GM12878 (cell line): ENCODE data around the gene CHCHD3. TPM values are rescaled to one million over a fixed set of nuclear protein-coding genes. Genes with fewer than 3 reads are reported as not detected.

Source experiments
- ATAC-seq: fragments of 200-7000 bp; cut with Tn5 transposase; 3 replicates; pipeline ENCODE4 v1.9.1; 2020; ENCODE audit warnings: mild to moderate bottlenecking, moderate library complexity
- BruUV-seq: library from RNA; stranded (reverse); fragments of 400-500 nt; replicated peaks from 2 replicates; lab custom pipeline; 2021; lab: Mats Ljungman, UMichigan
- CTCF ChIA-PET: fragments of 300-600 bp; sonication (Branson Sonifier 250); formaldehyde crosslinking; extraction: SDS; loops from one replicate; lab custom pipeline; 2021; ENCODE audit warnings: inconsistent platforms; lab: Yijun Ruan, JAX
- POLR2A ChIA-PET: fragments of 350-600 bp; formaldehyde crosslinking; extraction: SDS; loops from one replicate; lab custom pipeline; 2021; ENCODE audit warnings: inconsistent platforms; lab: Charles Lee
- RAD21 ChIA-PET: fragments of 300-600 bp; sonication (Branson Sonifier 250); formaldehyde crosslinking; loops from one replicate; lab custom pipeline; 2023; ENCODE audit warnings: antibody characterized with exemption; ENCODE audit not compliant: unreplicated experiment; lab: Charles Lee
- SMC1A ChIA-PET: fragments of 300-600 bp; sonication (Branson Sonifier 250); formaldehyde crosslinking; loops from one replicate; lab custom pipeline; 2023; ENCODE audit not compliant: unreplicated experiment, uncharacterized antibody; lab: Charles Lee
- DNase-seq: peaks from one replicate; pipeline ENCODE4 v3.0.0-alpha.2; 2011; ENCODE audit warnings: low read depth, low spot score
- FAIRE-seq: peaks from 3 replicates; lab custom pipeline; 2011; peaks lifted over from hg19 to GRCh38; lab: Jason Lieb, UNC
- H2AFZ ChIP-seq: 2 replicates; pipeline ENCODE4 v1.6.0; 2011; ENCODE audit warnings: low read depth, low read length, control low read depth; ENCODE audit not compliant: control insufficient read depth
- H3K27ac ChIP-seq: 2 replicates; pipeline ENCODE4 v1.5.1; 2011; ENCODE audit warnings: control low read depth; ENCODE audit not compliant: control insufficient read depth, insufficient read depth
- H3K27me3 ChIP-seq, 2 experiments: replicated peaks in 1 of 2; 2 replicates each; pipeline versions ENCODE4 v1.6.0 to v1.6.1; 2011; ENCODE audit warnings: low read length in 1 of 2; ENCODE audit not compliant: control insufficient read depth in 2 of 2, insufficient read depth in 2 of 2
- H3K36me3 ChIP-seq, 2 experiments: 2 replicates each; pipeline ENCODE4 v1.5.1; 2011; ENCODE audit warnings: low read length in 1 of 2; ENCODE audit not compliant: control insufficient read depth in 2 of 2, insufficient read depth in 2 of 2
- H3K4me1 ChIP-seq: 2 replicates; pipeline ENCODE4 v1.6.1; 2011; ENCODE audit warnings: mild to moderate bottlenecking, low read length, moderate library complexity, mixed read lengths; ENCODE audit not compliant: control insufficient read depth, insufficient read depth
- H3K4me2 ChIP-seq: 2 replicates; pipeline ENCODE4 v1.6.0; 2011; ENCODE audit warnings: control low read depth; ENCODE audit not compliant: control insufficient read depth, insufficient read depth
- H3K4me3 ChIP-seq: fragments of 200-600 bp; sonication (generic); 2 replicates; pipeline ENCODE4 v1.5.1; 2016
- H3K79me2 ChIP-seq: 2 replicates; pipeline ENCODE4 v1.6.0; 2011; ENCODE audit warnings: low read length; ENCODE audit not compliant: control insufficient read depth, insufficient read depth
- H3K9ac ChIP-seq: 2 replicates; pipeline ENCODE4 v1.8.0; 2011; ENCODE audit warnings: low read length, control low read depth, mixed read lengths; ENCODE audit not compliant: control insufficient read depth, insufficient read depth
- H3K9me3 ChIP-seq: replicated peaks from 3 replicates; pipeline ENCODE4 v1.5.1; 2011; ENCODE audit warnings: mild to moderate bottlenecking, low read length; ENCODE audit not compliant: control insufficient read depth, insufficient read depth
- H4K20me1 ChIP-seq: 2 replicates; pipeline ENCODE4 v1.6.0; 2011; ENCODE audit not compliant: control insufficient read depth, insufficient read depth
- BHLHE40 ChIP-seq, 2 experiments: fragments of 450-650 bp in 1 of 2; IDR thresholded peaks; 2 replicates each; pipeline ENCODE4 v1.6.1; 2011 to 2017; ENCODE audit warnings: low read depth in 2 of 2, borderline replicate concordance in 1 of 2, improper control_type of control experiment in 1 of 2, low read length in 1 of 2, mild to moderate bottlenecking in 1 of 2
- CHD2 ChIP-seq: IDR thresholded peaks from 2 replicates; pipeline ENCODE4 v1.6.1; 2011; ENCODE audit warnings: low read depth, low read length, improper control_type of control experiment, borderline replicate concordance
- ETV6 ChIP-seq, 2 experiments: fragments of 450-650 bp in 1 of 2; IDR thresholded peaks in 1 of 2; conservative IDR thresholded peaks in 1 of 2; 2 replicates each; pipeline ENCODE4 v1.6.1; 2014; ENCODE audit warnings: antibody characterized with exemption in 1 of 2, borderline replicate concordance in 1 of 2, low read depth in 1 of 2, mild to moderate bottlenecking in 1 of 2, moderate library complexity in 1 of 2
- HDGF ChIP-seq: fragments of 450-650 bp; IDR thresholded peaks from 2 replicates; pipeline ENCODE4 v1.6.1; 2016; ENCODE audit warnings: antibody characterized with exemption
- JUNB ChIP-seq: IDR thresholded peaks from 2 replicates; pipeline ENCODE4 v1.6.1; 2016; ENCODE audit warnings: antibody characterized with exemption, mild to moderate bottlenecking
- KLF5 ChIP-seq: fragments of 450-650 bp; IDR thresholded peaks from 2 replicates; pipeline ENCODE4 v1.6.1; 2014; ENCODE audit warnings: mild to moderate bottlenecking; ENCODE audit not compliant: partially characterized antibody
- MEF2B ChIP-seq: fragments of 450-650 bp; IDR thresholded peaks from 2 replicates; pipeline ENCODE4 v1.6.1; 2018; ENCODE audit warnings: mild to moderate bottlenecking, moderate library complexity; ENCODE audit not compliant: partially characterized antibody, poor library complexity, severe bottlenecking
- NFIC ChIP-seq: IDR thresholded peaks from 2 replicates; pipeline ENCODE4 v1.6.1; 2012; ENCODE audit warnings: low read depth, mild to moderate bottlenecking, inconsistent platforms, low read length, moderate library complexity
- RELA ChIP-seq: fragments of 450-650 bp; IDR thresholded peaks from 2 replicates; pipeline ENCODE4 v1.8.0; 2014; ENCODE audit warnings: borderline replicate concordance; ENCODE audit not compliant: partially characterized antibody
- RUNX3 ChIP-seq: IDR thresholded peaks from 2 replicates; pipeline ENCODE4 v1.6.1; 2012; ENCODE audit warnings: low read length, inconsistent platforms
- ZNF687 ChIP-seq: fragments of 450-650 bp; IDR thresholded peaks from 2 replicates; pipeline ENCODE4 v1.6.1; 2017; ENCODE audit warnings: mild to moderate bottlenecking, moderate library complexity
- WGBS: methylation state at CpG from one replicate; pipeline ENCODE4 v1.1.6; 2016; ENCODE audit warnings: low lambda C conversion rate; ENCODE audit not compliant: insufficient replicate concordance, insufficient coverage; ENCODE audit errors: missing lambda C conversion rate; 5-methylcytosine and 5-hydroxymethylcytosine counted together
- in situ Hi-C: fragments of 300-500 bp; cut with MboI; formaldehyde crosslinking; loops from 9 replicates; pipeline ENCODE4 v1.14.3; 2018; ENCODE audit warnings: mixed read lengths
- intact Hi-C: fragments of 100-400 bp; cut with micrococcal nuclease; formaldehyde crosslinking; loops from one replicate; pipeline ENCODE4 v1.14.2; 2022; ENCODE audit not compliant: unreplicated experiment
- polyA plus RNA-seq, 11 experiments: library from polyadenylated mRNA; depleted of rRNA in 4 of 11; unstranded in 6 of 11; stranded (reverse) in 5 of 11; fragments of >200 nt; fragmentation: Nextera tagmentation in 4 of 11; fragmentation: Illumina TruSeq in 1 of 11; extraction: Ambion mirVana in 4 of 11; extraction: Trizol in 1 of 11; gene quantifications; 1 replicate in 1 of 11; 2 replicates in 10 of 11; pipeline versions ENCODE4 v1.2.1 to v1.2.3, GENCODE V29; 2011 to 2016; ENCODE audit warnings: inconsistent platforms in 2 of 11, missing spikeins in 2 of 11, low read depth in 1 of 11
- total RNA-seq, 4 experiments: library from RNA; depleted of rRNA in 3 of 4; stranded (reverse); fragments of >200 nt in 3 of 4; fragmentation: Illumina TruSeq in 1 of 4; extraction: Trizol in 1 of 4; gene quantifications; 2 replicates each; pipeline versions ENCODE4 v1.2.1 to v1.2.3, GENCODE V29; 2013 to 2021
- TF ChIP-seq, protein P1 (sequence below): fragments of 450-650 bp; formaldehyde crosslinking; IDR thresholded peaks from 2 replicates; pipeline ENCODE4 v1.5.0; 2022; ENCODE audit warnings: mild to moderate bottlenecking, missing genetic modification characterization
- TF ChIP-seq, protein P2 (sequence below): IDR thresholded peaks from 2 replicates; pipeline ENCODE4 v1.6.1; 2012; ENCODE audit warnings: low read depth, low read length, improper control_type of control experiment

Gene CHCHD3
- total and polyA plus RNA-seq, 10 of the 15 experiments (the other 5 are each of a cell fraction or from before 2014, with no cell fraction given) = 38.3 to 178 (median 96.2) TPM

DNA sequence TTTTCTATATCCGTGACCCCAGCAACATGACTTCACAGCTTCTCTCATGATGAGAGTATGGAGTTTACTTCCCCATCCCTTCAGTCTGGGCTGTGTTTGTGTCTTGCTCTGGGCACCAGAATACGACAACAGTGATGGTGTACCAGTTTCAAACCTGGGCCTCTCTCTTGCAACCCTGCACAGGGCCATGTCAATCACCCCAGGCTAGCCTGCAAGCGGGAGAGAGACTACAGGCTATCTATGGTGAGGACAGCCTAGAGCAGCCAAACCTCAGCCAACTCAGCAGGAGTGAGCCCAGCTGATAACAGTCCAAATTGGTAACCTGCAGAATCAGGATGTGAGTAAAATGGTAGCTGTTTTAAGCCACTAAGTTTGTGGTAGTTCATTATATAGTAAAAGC, 235.8 kb downstream of the CHCHD3 start:
- no peaks in the 10 kb centered on the region for H3K9me3 ChIP-seq
- H3K9ac ChIP-seq = no peak overlapping the region
- TF ChIP-seq, protein P1, sequence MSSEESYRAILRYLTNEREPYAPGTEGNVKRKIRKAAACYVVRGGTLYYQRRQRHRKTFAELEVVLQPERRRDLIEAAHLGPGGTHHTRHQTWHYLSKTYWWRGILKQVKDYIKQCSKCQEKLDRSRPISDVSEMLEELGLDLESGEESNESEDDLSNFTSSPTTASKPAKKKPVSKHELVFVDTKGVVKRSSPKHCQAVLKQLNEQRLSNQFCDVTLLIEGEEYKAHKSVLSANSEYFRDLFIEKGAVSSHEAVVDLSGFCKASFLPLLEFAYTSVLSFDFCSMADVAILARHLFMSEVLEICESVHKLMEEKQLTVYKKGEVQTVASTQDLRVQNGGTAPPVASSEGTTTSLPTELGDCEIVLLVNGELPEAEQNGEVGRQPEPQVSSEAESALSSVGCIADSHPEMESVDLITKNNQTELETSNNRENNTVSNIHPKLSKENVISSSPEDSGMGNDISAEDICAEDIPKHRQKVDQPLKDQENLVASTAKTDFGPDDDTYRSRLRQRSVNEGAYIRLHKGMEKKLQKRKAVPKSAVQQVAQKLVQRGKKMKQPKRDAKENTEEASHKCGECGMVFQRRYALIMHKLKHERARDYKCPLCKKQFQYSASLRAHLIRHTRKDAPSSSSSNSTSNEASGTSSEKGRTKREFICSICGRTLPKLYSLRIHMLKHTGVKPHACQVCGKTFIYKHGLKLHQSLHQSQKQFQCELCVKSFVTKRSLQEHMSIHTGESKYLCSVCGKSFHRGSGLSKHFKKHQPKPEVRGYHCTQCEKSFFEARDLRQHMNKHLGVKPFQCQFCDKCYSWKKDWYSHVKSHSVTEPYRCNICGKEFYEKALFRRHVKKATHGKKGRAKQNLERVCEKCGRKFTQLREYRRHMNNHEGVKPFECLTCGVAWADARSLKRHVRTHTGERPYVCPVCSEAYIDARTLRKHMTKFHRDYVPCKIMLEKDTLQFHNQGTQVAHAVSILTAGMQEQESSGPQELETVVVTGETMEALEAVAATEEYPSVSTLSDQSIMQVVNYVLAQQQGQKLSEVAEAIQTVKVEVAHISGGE (CRISPR knock-in tag) = no peak
- TF ChIP-seq JUNB = no peak
- TF ChIP-seq, protein P2, sequence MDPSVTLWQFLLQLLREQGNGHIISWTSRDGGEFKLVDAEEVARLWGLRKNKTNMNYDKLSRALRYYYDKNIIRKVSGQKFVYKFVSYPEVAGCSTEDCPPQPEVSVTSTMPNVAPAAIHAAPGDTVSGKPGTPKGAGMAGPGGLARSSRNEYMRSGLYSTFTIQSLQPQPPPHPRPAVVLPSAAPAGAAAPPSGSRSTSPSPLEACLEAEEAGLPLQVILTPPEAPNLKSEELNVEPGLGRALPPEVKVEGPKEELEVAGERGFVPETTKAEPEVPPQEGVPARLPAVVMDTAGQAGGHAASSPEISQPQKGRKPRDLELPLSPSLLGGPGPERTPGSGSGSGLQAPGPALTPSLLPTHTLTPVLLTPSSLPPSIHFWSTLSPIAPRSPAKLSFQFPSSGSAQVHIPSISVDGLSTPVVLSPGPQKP = no peak
- TF ChIP-seq HDGF = no peak
- no peak for TF ChIP-seq ETV6 (conservative IDR thresholded peaks at IDR 0.05 in 1 of 2, IDR thresholded peaks at IDR 0.05 in 1 of 2; ENCODE audit: borderline replicate concordance in 1 of 2, low read depth in 1 of 2)
- TF ChIP-seq RELA = no peak
- TF ChIP-seq ZNF687 = no peak
- no peak for TF ChIP-seq NFIC
- TF ChIP-seq MEF2B = no peak
- TF ChIP-seq CHD2 = no peak
- TF ChIP-seq RUNX3 = no peak
- TF ChIP-seq BHLHE40 (IDR thresholded peaks at IDR 0.05; ENCODE audit: borderline replicate concordance in 1 of 2, low read depth in 2 of 2, low read length in 1 of 2) = no peak
- no peak for TF ChIP-seq KLF5
- TF ChIP-seq, all 136 proteins: peak for 0
- ATAC-seq = no peak
- ChIA-PET POLR2A (no interaction called here), RAD21 (interaction anchor here (0.6 to 1.0 kb wide), 2 partner anchors 11 to 197 kb away, joined by 3 read pairs; no protein-coding TSS in a partner anchor), CTCF (no interaction called here), SMC1A (interaction anchor here (0.7 to 1.2 kb wide), 2 partner anchors 13 to 361 kb away, joined by 3 to 6 read pairs; no protein-coding TSS in a partner anchor)
- Histone ChIP-seq H3K27ac (no peak overlapping the region), H3K4me2 (no peak overlapping the region), H4K20me1 (no peaks in the 10 kb centered on the region), H3K27me3 (no peaks in the 10 kb centered on the region), H3K4me1 (no peaks in the 10 kb centered on the region), H3K4me3 (no peak overlapping the region), H3K79me2 (no peaks in the 10 kb centered on the region), H2AFZ (no peak overlapping the region), H3K36me3 (no peaks in the 10 kb centered on the region)
- in situ Hi-C loops = no loop called here
- intact Hi-C loops = no loop called here
- no peak for DNase-seq
- no peak for FAIRE-seq
- WGBS = 98% methylated on average over 3 of the region's 3 CpGs
- BruUV-seq = no TSS peak
